ENCODE results near the gene C19orf85.
"Not testable (repeated sequence)": the region's sequence is repeated elsewhere in the genome, so short reads cannot be mapped to it uniquely, and the experiment has no call there.

C19orf85 gene

DNA sequence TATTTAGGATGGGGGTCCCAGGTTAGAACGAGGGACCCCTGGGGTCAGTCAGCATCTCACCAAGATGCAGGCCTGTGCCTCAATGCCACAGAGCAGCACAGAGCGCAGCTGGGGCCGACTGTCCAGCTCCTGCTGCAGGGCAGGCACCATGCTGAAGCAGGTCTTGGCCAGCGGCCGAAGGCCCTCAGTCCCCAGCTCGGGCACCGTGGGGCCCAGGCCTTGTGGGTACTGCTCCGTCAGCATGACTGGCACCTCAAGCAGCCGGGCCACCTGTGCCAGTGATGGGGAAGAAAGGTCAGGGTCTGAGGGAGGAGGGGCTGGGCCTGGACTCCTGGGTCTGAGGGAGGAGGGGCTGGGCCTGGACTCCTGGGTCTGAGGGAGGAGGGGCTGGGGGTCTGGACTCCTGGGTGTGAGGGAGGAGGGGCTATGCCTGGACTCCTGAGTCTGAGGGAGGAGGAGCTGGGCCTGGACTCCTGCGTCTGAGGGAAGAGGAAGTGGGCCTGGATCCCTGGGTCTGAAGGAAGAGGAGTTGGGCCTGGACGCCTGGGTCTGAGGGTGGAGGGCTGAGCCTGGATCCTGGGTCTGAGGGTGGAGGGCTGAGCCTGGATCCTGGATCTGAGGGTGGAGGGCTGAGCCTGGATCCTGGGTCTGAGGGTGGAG, 8.8 kb downstream of the C19orf85 start:
- no peak for DNase-seq

DNA sequence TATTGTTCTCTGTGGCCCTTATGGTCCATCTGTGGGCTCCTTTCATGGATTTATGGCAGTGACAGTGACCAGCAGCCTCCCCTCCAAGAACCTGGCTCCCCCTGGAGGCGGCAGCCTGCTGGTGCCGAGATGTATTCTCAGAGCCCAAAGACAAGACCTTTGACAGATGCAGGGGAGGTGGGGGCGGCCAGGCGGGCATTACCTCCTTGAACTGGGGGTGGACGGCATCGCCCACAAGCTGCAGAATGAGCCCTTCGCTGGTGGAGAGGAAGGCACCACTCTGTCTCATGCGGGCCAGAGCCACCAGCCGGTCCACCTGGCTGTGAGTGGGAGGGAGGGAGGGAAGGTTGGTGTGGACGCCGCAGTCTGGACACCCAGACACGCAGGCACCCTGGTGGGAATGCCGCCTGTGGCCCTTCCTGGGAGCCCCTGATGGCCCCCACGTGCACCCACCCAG, 9.7 kb downstream of the C19orf85 start:
- peak; percentile 75 for DNase-seq

DNA sequence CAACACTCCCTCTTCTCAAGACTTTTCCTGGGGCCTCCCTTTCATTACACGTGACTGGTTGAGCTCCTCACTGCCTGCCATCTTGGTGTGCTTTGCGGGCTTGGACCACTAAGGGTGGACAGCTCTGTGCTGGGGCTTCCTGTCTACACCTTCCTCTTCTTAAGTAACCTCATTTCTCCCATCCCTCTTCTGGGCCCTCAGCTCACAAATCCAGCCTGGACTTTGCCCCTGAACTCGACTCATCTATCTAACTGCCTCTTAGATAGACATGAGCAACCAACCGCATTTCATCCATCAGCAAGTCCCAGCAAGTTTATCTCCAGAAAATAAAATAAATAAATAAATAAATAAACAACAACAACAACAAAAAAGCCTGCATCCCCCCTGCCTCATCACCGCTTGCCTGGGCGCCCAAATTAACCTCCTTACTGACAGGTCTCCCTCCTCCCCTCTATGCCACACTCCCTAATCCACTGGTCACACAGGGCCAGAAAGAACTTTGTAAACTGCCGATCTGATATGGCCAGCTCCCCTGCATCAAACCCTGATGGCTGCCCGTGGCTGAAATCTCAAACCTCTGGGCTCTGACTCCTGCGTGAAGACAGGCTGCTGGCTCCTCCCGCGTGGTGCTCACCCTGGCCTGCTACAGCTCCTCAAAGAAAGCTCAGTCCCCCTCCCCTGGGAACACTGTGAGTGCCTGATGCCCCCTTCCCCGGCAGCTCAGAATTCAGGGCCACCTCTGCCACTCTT, 10.9 kb downstream of the C19orf85 start:
- DNase-seq: no peak

DNA sequence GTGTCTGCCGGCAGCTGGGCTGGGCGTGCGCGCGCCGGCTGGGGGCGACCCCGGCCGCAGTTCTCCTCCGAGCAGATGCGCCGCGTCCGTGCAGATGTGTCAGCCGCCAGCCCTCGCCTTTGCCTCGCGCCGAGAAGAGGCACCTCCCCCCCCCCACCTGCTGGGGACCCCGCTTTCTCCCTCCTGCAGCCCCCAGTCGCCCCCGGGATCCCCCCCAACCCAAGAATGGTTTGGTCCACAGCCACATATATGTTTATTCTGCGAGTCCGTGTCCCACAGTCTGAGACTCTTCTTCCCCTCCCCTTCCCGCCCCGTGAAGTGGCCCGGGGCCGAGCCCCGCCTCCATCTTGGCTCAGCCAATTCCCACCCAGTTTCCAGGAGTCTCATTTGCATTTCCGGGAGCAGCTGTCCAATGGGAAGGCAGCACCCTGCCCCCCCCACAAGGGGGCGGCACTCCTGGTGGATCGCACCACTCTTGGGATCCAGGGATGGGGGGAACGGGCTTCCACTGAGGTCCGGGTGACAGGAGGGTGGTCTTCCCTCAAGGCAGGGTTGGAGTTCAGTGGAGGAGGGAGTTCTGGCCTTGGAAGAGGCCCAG, 11.7 kb downstream of the C19orf85 start:
- DNase-seq: peak; percentile 97

DNA sequence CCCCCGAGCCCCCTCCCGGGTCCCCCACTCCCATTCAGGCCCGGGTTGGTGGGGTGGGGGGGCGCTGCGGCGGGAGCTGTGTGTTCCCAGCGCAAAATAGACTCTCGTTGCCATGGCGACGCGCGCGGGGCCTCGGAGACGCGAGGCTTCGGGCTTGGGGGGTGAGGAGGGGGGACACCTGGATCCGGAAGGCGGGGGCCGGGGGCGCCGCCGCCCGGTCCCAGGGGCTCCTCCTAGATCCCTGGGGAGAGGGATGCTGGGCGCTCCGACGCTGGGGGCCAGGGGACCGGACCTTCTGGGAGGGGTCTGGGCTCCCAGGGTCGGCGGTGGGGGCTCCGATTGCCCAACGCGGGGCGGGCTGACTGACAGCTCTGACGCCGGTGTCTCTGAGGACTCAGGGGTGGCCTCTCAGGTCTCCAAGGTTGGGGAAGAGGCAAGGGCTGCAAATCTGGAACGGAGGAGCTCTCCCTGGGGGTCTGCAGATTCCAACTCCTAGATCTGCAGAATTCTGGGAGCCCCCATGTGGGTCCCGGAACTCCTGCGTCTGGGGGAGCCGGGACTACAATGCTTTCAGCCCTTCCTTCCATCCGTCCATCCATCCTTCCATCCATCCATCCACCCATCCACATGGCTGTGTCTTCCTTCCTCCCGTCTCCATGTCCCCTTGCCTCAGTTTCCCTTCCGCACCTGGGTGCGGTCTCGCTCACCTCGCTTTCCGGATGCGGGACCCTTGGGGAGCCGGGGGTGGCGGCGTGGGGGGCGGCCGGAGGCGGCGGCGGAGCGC, 12.4 kb downstream of the C19orf85 start:
- DNase-seq: peak; percentile 32

DNA sequence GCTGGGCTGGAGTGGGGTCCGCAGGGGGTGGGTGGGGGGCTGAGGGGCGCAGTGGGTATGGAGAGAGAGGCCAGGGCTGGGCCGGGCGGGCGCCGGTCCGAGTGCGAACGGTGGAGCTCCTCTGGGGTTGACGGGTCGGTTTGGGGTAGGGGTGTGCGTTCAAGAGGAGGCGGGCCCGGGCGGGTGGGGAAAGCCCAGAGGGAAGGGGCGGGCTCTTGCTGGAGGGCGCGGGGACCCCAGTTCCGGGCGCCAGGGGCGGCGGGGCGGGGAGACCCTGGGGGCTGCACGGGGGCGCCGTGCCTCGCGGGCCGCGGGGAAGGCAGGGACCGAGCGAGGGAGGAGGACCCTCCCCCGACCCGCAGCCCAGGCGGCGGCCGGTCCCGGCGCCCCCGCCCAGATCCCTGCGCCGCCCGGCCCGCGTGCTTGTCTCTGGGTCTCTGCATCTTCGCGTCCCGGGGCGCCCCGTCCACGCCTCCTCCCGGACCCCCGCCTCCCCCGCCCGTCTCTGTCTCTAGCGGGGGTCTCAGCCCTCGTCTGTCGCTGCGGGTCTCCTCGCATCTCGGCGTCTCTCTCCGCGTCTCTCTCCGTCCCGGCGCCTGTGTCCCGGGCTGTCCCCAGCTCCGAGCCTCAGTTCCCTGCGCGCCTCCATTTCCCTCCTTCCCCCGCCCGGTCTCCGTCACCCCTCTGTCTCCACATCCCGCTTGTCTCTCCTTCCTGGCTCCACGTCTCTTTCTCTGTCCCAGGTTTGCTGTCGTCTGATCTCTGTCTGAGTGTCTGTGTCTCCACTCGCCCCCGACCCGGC, 13.2 kb downstream of the C19orf85 start:
- no peak for DNase-seq

DNA sequence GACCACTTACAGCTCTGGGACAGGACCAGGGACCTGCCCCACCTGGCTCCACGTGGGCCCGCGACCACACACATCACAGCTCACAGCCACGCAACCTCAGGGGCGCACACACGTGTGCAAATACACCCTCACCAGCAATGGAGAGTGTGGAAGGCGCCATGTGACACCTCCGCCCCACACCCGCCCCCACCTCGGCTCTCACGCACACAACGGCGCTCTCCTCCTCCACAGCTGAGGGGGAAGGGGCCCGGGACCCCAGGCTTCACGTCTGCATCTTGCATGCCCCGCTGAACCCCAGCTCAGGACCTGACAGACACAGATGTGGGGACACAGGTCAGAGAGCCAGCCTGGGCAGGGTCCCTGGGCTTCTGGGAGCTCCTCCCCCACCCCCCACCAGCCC, 15.1 kb downstream of the C19orf85 start:
- DNase-seq: no peak

DNA sequence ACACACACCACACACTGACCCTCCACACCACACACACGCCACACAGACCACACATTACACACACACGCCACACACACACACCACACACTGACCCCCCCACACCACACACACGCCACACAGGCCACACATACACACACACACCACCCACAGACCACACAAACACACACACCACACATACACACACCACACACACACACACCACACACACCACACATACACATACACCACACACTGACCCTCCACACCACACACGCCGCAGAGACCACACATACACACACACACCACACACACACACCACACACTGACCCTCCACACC, 16.4 kb downstream of the C19orf85 start:
- DNase-seq: not testable (repeated sequence)

DNA sequence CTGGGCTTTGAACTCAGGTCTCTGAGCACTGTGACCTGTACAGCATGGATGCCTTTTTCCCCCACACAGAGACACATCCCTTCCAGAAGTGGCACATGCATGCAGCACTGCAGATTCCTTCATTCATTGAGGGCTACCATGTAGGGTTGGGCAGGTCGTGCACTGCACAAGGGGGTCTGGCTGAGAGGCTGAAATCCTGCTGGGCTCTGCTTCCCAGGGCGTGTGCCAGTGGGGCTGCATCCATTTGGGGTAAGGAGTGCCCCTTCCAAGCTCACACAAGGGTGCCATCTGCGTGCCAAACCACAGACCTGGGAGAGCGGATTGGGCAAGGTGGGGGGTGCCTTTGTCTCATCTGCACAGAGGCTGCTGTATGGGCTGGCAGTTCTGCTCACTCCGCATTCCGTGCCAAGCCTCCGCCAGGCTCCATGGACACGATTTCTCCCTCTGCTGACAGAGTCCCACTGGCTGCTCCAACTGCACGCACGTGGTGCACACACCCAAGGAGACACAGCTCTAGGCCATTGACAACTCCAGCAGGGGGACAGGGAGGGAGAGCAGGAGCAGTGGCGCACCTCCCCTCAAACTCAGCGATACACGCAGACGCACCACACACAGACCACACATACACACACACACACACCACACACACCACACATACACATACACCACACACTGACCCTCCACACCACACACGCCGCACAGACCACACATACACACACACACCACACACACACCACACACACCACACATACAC, 17.0 kb downstream of the C19orf85 start:
- DNase-seq: peak; percentile 62

DNA sequence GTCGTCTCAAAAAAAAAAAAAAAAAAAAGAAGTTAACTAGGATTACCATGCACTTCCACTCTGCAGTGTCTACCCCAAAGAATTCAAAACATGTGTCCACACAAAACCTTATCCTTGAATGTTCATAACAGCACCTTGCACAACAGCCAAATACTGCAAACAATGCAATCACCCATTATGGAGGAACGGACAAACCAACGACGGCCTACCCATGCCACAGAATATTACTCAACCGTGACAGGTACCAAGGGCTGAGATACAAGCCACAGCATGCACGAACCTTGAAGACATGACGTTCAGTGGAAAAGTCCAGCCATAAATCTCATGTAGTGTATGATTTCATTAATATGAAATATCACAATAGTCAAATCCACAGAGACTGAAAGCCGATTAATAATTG, 18.5 kb downstream of the C19orf85 start:
- DNase-seq: no peak

DNA sequence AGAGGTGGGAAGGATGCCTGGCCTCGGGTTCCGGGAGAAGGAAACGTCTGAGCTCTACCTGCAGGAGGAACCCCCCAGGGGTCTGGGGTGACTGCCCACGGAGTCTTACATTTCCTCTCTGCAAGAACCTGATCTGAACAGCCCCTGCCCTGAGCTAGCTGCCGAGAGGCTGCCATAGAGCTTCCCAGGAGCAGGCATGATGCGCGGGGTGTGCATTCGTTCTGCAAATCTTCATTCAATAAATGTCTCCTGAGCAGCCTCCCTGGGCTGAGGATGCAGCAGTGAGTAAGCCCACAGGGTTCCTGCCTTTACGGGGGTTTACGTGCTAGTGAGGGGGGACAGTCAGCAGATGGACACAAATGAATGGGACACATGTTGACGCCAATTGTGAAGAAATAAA, 19.9 kb downstream of the C19orf85 start:
- no peak for DNase-seq

DNA sequence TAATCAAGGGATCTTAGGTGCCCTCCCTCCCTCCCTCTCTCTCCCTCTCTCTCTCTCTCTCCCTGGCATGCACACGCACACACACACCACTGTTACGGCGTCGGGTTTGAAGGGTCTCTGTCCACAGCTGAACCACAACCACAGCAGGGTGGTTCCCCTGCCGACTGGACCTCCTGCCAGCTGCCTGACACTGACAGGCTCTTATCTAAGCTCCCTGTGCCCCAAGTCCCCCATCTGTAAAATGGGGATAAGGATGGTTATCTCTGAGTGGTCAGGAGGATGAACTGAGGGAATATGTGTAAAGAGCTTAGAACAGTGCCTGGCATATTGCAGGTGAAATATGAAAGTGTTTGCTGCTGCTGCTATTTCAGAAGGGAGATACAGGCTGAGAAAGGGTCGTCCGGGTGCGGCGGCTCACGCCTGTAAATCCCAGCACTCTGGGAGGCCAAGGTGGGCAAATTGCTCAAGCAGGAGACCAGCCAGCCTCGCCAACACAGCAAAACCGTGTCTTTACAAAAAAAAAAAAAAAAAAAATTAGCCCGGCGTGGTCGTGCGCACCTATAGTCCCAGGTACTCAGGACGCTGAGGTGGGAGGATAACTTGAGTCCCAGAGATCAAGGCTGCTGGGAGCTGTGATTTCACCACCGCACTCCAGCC, 20.6 kb downstream of the C19orf85 start:
- DNase-seq: no peak

DNA sequence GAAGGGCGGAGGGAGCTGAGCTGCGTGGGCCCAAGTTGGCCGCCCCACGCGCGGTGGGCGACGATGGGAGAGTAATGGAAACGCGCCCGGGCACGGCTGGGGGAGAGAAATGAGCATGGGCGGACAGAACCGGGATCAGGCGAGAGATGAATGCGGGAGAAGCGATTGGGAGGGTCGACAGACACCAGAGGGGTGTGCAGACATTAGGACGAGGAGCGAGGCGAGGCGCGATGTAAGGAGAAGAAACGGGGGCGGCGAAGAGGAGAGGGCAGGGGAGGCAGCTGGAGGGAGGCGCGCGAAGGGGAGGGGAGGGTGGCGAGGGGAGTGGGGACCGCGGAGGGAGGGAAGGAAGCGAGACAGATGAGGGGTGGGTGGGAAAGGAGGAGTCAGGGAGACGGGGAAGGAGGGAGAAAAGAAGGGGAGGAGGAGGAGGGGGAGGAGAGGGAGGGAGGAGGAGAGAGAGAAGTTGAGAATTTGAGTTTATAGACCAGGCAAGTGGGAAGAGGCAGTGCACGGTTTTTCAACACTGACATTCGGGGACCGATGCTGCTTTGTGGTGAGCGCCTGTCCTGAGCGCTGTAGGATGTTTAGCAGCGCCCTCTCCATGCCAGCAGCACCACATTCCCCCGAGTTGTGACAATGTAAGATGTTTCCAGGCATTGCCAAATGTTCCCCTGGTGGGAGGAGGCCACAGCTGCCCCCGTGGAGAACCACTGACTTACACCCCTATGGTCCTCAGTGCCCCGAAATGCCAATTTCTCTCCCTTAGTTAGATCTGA, 21.3 kb downstream of the C19orf85 start, which contains the start of gene SHISA7:
SHISA7 (minus strand) TSS at position 256 of the 779 bp plus-strand sequence. CDS start 437 bp downstream, outside the sequence.
- DNase-seq: peak; percentile 49

DNA sequence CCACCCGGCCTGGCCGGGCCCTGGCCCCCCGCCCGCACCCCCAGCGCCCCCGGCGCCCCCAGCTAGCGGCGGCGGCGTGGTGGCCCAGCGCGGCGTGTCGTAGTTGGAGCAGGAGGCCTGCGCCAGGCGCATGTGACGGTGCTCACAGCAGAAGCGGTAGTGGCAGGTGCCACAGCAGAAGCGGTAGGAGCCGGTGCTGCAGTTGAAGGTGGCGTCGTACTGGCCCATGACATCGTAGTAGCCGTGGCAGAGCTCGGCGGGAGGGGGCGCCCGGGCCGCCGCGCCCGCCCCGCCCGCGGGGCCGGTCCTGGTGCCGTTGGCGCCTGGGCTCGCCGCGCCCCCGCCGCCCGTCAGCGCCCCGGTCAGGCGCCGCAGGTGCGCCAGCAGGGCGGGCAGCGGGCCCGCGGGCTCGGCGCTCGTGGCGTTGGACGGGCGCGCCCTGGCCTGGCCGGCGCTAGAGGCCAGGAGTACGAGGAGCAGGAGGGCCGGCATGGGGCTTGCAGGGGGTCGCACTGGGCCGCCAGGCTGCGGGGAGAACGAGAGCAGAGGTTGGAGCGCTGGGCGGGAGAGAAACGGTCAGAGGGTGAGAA, 22.1 kb downstream of the C19orf85 start:
- no peak for DNase-seq

DNA sequence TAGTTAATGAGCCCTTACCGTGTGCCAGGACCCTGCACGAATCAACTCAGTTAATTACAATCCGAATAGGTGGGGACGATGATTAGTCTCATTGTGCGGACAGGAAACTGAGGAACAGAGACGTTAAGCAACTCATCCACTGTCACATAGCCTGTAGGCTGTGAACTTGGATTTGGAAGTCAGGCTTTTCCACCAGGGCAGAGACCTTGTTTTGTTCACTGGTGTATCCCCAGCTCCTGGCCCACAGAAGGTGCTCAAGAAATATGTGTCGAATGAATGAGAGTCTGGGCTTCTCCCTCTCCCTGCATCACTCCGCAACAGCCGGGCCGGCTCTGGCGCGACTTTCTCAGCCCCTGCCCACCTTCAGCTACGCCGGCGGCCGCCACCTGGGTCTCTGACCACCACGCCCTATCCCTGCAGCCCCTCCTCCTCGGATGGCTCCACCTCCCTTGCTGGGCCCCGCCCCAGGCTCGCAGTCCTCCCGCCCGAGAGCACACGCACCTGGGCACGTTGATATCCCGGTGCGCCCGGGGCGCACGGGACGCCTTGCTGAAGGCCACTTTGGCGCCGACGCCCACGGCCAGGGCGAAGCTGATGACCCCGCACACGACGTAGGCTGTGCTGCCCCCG, 22.7 kb downstream of the C19orf85 start:
- DNase-seq: peak; percentile 46

DNA sequence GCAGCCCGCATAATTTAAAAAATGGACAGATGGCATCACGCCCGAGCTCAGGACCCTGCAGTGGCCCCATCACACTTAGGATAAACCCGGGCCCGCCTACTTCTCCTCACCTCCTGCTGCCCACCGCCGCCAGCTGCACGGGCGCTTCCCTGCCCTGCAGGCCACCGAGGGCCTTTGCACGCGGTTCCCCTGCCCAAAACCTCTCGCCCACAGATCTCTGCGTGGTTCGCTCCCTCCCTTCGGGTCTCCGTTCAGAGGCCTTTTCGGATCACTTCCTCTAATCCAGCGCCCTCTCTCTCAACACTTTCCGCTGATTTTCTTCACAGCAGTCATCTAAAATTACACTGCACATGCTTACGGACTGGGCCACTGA, 23.2 kb downstream of the C19orf85 start:
- peak; percentile 72 for DNase-seq

DNA sequence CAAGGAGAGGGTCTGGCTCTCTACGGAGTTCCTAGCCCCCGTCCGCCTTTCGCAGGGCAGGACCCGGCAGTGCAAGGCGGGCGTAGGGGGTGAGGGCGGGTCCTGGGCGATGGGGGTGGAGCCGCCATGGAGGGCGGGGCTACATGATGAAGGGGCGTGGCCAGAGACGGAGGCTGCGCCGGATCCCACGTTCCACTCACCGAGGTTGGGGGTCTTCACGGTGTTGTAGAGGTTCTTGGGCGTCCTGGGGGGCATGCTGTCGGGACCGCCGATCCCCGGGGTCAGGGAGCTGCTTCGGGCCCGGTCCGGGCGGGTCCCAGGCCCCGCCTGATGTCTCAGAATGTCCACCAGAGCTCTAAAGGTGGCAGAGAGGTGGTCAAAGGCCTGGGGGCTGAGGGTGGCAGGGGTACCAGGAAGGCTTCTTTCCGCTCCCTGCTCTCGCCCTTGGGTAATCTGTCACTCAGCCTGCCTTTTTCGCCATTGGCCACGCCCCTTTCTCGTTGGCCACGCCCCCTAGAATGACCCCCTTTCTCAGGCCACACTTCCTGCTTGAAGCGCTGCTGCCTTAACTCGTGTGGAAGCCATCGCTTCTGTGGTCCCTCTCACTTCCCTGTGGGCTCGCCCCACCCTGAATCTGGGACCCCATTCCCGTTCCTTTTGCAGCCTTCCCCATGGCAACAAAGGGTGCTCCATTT, 24.0 kb downstream of the C19orf85 start:
- DNase-seq: peak; percentile 77

DNA sequence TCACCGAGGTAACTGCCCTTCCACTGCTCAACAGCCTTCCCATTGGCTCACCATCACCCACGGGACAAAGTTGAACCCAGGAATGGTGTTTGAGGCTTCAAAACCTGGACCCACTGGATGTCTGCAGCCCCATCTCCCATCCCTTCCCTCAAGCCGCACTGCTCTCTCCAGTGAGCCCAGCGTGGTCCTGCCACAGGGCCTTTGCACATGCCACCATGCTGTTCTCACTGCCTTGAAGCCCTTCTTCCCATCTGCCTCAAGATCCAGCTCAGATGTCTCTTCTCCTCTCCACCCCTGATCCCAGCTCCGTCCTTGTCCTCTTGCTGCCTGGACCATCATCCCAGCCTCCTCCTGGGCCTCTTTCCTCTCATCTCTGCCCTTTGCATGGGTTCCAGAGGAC, 25.5 kb downstream of the C19orf85 start:
- no peak for DNase-seq

DNA sequence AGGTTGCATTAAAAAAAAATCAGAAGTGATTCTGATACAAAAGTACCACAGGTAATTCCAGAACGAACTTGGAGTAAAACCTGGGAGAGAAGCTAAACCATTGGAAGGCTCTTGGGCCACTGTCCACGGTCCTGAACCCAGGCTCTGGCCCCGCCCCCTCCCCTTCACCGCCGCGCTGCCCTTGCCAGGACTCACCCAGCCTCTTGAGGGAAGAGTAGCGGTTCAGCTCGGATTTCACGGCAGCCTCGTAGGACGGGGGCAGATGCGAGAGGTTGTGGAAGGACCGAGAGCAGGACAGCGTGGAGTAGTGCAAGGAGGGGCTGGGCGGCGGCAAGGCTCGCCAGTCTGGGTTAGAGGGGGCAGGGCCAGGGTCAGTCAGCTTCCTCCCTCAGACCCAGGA, 27.1 kb downstream of the C19orf85 start:
- DNase-seq: no peak
